SK-N-SH treated with all-trans-retinoic acid at 6 μM for 48 hours (cell line): ENCODE results near the gene CNTN4.

Experiments used
- CREB5 ChIP-seq: fragments of 250-450 bp; sonication (Bioruptor Pico); IDR thresholded peaks from 2 replicates; pipeline ENCODE4 v1.5.1; 2020; ENCODE audit warnings: low read depth, mild to moderate bottlenecking, moderate library complexity
- ESRRG ChIP-seq: fragments of 250-450 bp; sonication (Bioruptor Pico); IDR thresholded peaks from 2 replicates; pipeline ENCODE4 v1.6.1; 2021; ENCODE audit warnings: mild to moderate bottlenecking
- ISL1 ChIP-seq: fragments of 250-450 bp; sonication (Bioruptor Pico); IDR thresholded peaks from 2 replicates; pipeline ENCODE4 v2.1.2; 2022; ENCODE audit warnings: mild to moderate bottlenecking, moderate library complexity
- TOX ChIP-seq: fragments of 250-450 bp; sonication (Bioruptor Pico); IDR thresholded peaks from 2 replicates; pipeline ENCODE4 v1.8.0; 2021; ENCODE audit warnings: mild to moderate bottlenecking, moderate library complexity, borderline replicate concordance
- TSHZ2 ChIP-seq: fragments of 250-450 bp; sonication (Bioruptor Pico); IDR thresholded peaks from 2 replicates; pipeline ENCODE4 v1.5.0; 2020; ENCODE audit warnings: mild to moderate bottlenecking, moderate library complexity
- ZFP3 ChIP-seq: fragments of 250-450 bp; sonication (Bioruptor Pico); IDR thresholded peaks from 2 replicates; pipeline ENCODE4 v1.5.0; 2020; ENCODE audit warnings: mild to moderate bottlenecking, moderate library complexity

GRCh38 chr3:2261747-2262146 is 163.1 kb downstream of the CNTN4 start:
- no peak for TF ChIP-seq CREB5 (CRISPR knock-in tag)
- no peak for TF ChIP-seq TSHZ2 (CRISPR knock-in tag)
- TF ChIP-seq ESRRG = no peak
- no peak for TF ChIP-seq TOX (CRISPR knock-in tag)
- TF ChIP-seq ZFP3 (CRISPR knock-in tag) = no peak
- no peak for TF ChIP-seq ISL1 (CRISPR knock-in tag)
